GM23338 (cell line): ENCODE measurements around the gene ALPP.

Experiments
- CREB1 ChIP-seq: fragments of 250-450 bp; sonication (Bioruptor Pico); IDR thresholded peaks from 2 replicates; pipeline ENCODE4 v1.5.0; 2020; ENCODE audit warnings: low read depth, mild to moderate bottlenecking, moderate library complexity
- CTCF ChIP-seq, 2 experiments: fragments of 200-600 bp in 1 of 2; sonication (generic) in 1 of 2; conservative IDR thresholded peaks; 2 replicates each; pipeline versions ENCODE4 v1.5.1 to v1.6.1; 2016 to 2017; ENCODE audit warnings: antibody characterized with exemption in 2 of 2, low read depth in 2 of 2, mild to moderate bottlenecking in 2 of 2, moderate library complexity in 1 of 2
- ETS1 ChIP-seq: IDR thresholded peaks from 2 replicates; pipeline ENCODE4 v1.6.1; 2016; ENCODE audit warnings: antibody characterized with exemption
- EZH2 ChIP-seq: fragments of 200-600 bp; sonication (generic); IDR thresholded peaks from one replicate; pipeline ENCODE4 v1.8.0; 2017; ENCODE audit warnings: antibody characterized with exemption, mild to moderate bottlenecking, low read depth; ENCODE audit not compliant: unreplicated experiment
- EZH2phosphoT487 ChIP-seq: fragments of 200-600 bp; sonication (generic); IDR thresholded peaks from one replicate; pipeline ENCODE4 v1.8.1; 2018; ENCODE audit warnings: antibody characterized with exemption; ENCODE audit not compliant: unreplicated experiment
- JUNB ChIP-seq: IDR thresholded peaks from one replicate; pipeline ENCODE4 v1.6.1; 2016; ENCODE audit warnings: antibody characterized with exemption; ENCODE audit not compliant: unreplicated experiment
- NANOG ChIP-seq: IDR thresholded peaks from 2 replicates; pipeline ENCODE4 v1.6.1; 2016; ENCODE audit warnings: antibody characterized with exemption, borderline replicate concordance
- POLR2AphosphoS5 ChIP-seq: IDR thresholded peaks from 2 replicates; pipeline ENCODE4 v1.6.1; 2016; ENCODE audit warnings: antibody characterized with exemption, low read depth
- REST ChIP-seq: IDR thresholded peaks from one replicate; pipeline ENCODE4 v1.6.1; 2018; ENCODE audit warnings: antibody characterized with exemption; ENCODE audit not compliant: unreplicated experiment
- STAT1 ChIP-seq: IDR thresholded peaks from one replicate; pipeline ENCODE4 v1.6.1; 2016; ENCODE audit warnings: antibody characterized with exemption; ENCODE audit not compliant: unreplicated experiment
- ZNF114 ChIP-seq: fragments of 250-450 bp; sonication (Bioruptor Pico); IDR thresholded peaks from 2 replicates; pipeline ENCODE4 v1.5.0; 2020; ENCODE audit warnings: mild to moderate bottlenecking, moderate library complexity
- ZNF331 ChIP-seq: fragments of 250-450 bp; sonication (Bioruptor Pico); IDR thresholded peaks from 2 replicates; pipeline ENCODE4 v1.5.0; 2020; ENCODE audit warnings: low read depth, mild to moderate bottlenecking, moderate library complexity

- TF ChIP-seq JUNB (no peak), REST (no peak), CTCF (conservative IDR thresholded peaks at IDR 0.05; ENCODE audit: low read depth in 2 of 2) (no peak), EZH2 (no peak), POLR2AphosphoS5 (no peak), EZH2phosphoT487 (no peak), ZNF331 (CRISPR knock-in tag) (no peak), NANOG (no peak), CREB1 (CRISPR knock-in tag) (no peak), STAT1 (no peak), ZNF114 (CRISPR knock-in tag) (no peak), ETS1 (no peak)
Observed at GRCh38 chr2:232343821-232344220, 34.7 kb upstream of the ALPP start.
